K562 (cell line): Measurements from ENCODE around the gene FIZ1. TPM values are rescaled to one million over a fixed set of nuclear protein-coding genes. Genes with fewer than 3 reads are reported as not detected.
A peak's percentile ranks its signal among the peaks of the same experiment; 100 is the strongest.

Experiments
- BCL6 ChIP-seq: fragments of 250-450 bp; sonication (Bioruptor Pico); IDR thresholded peaks from 2 replicates; pipeline ENCODE4 v1.4.0; 2020
- ETV1 ChIP-seq: fragments of 450-650 bp; conservative IDR thresholded peaks from 2 replicates; pipeline ENCODE4 v1.6.1; 2016; ENCODE audit warnings: missing genetic modification characterization, control low read depth, low read depth, missing compliant biosample characterization
- GABPA ChIP-seq: fragments of 200-800 bp; sonication (Bioruptor generic); conservative IDR thresholded peaks from 2 replicates; pipeline ENCODE4 v1.6.1; 2016; ENCODE audit warnings: low read depth, missing genetic modification characterization, missing compliant biosample characterization
- JUNB ChIP-seq: fragments of 450-650 bp; formaldehyde crosslinking; conservative IDR thresholded peaks from 2 replicates; pipeline ENCODE4 v1.4.0; 2020; ENCODE audit warnings: mild to moderate bottlenecking
- KDM1A ChIP-seq, 2 experiments: fragments of 450-650 bp; IDR thresholded peaks; 2 replicates each; pipeline ENCODE4 v1.6.1; 2016; ENCODE audit warnings: mild to moderate bottlenecking in 2 of 2
- KLF16 ChIP-seq: IDR thresholded peaks from 2 replicates; pipeline ENCODE4 v1.6.1; 2016; ENCODE audit warnings: antibody characterized with exemption
- MAFK ChIP-seq: IDR thresholded peaks from 2 replicates; pipeline ENCODE4 v1.6.1; 2011; ENCODE audit warnings: low read length, improper control_type of control experiment
- MTA1 ChIP-seq: fragments of 450-650 bp; IDR thresholded peaks from 2 replicates; pipeline ENCODE4 v1.6.1; 2017; ENCODE audit warnings: borderline replicate concordance
- NFIX ChIP-seq: fragments of 250-450 bp; sonication (Bioruptor Pico); IDR thresholded peaks from 2 replicates; pipeline ENCODE4 v1.4.0; 2020; ENCODE audit warnings: low read depth, mild to moderate bottlenecking, moderate library complexity
- NKRF ChIP-seq: fragments of 450-650 bp; IDR thresholded peaks from 2 replicates; pipeline ENCODE4 v1.6.1; 2016; ENCODE audit warnings: borderline replicate concordance
- PBX2 ChIP-seq, 2 experiments: IDR thresholded peaks in 1 of 2; conservative IDR thresholded peaks in 1 of 2; 2 replicates each; pipeline ENCODE4 v1.6.1; 2016; ENCODE audit warnings: low read depth in 2 of 2, mild to moderate bottlenecking in 1 of 2, missing compliant biosample characterization in 1 of 2, missing genetic modification characterization in 1 of 2, moderate library complexity in 1 of 2
- POLR2G ChIP-seq: fragments of 200-400 bp; formaldehyde crosslinking; IDR thresholded peaks from 2 replicates; pipeline ENCODE4 v1.6.1; 2017; ENCODE audit warnings: low read depth, mild to moderate bottlenecking, antibody characterized with exemption, low read length, moderate library complexity
- RBM22 ChIP-seq: fragments of 200-400 bp; formaldehyde crosslinking; IDR thresholded peaks from 2 replicates; pipeline ENCODE4 v1.6.1; 2018; ENCODE audit warnings: low read length, low read depth; ENCODE audit not compliant: poor library complexity, severe bottlenecking
- TAF15 ChIP-seq: fragments of 200-400 bp; formaldehyde crosslinking; IDR thresholded peaks from 2 replicates; pipeline ENCODE4 v1.6.1; 2017; ENCODE audit warnings: mild to moderate bottlenecking, low read depth, low read length, moderate library complexity
- TEAD4 ChIP-seq, 2 experiments: sonication (generic) in 1 of 2; formaldehyde crosslinking in 1 of 2; IDR thresholded peaks; 2 replicates each; pipeline versions ENCODE4 v1.6.1 to v1.8.0; 2012 to 2022; ENCODE audit warnings: borderline replicate concordance in 1 of 2, inconsistent platforms in 1 of 2, low read length in 1 of 2, mild to moderate bottlenecking in 1 of 2, missing genetic modification reagents in 1 of 2
- TFAP4 ChIP-seq: sonication (generic); formaldehyde crosslinking; IDR thresholded peaks from 2 replicates; pipeline ENCODE4 v1.8.0; 2022; ENCODE audit warnings: missing genetic modification reagents, mild to moderate bottlenecking, moderate library complexity, borderline replicate concordance
- ZFP36 ChIP-seq: fragments of 150-350 bp; IDR thresholded peaks from 2 replicates; pipeline ENCODE4 v1.6.1; 2018; ENCODE audit warnings: low read length, low read depth; ENCODE audit not compliant: partially characterized antibody
- ZNF384 ChIP-seq: IDR thresholded peaks from 2 replicates; pipeline ENCODE4 v1.6.1; 2012; ENCODE audit warnings: low read depth, low read length, improper control_type of control experiment
- ZNF395 ChIP-seq: fragments of 200-800 bp; sonication (Bioruptor generic); IDR thresholded peaks from 2 replicates; pipeline ENCODE4 v1.6.1; 2017; ENCODE audit warnings: missing genetic modification characterization, missing compliant biosample characterization
- ZNF551 ChIP-seq: fragments of 250-450 bp; sonication (Bioruptor Pico); IDR thresholded peaks from 2 replicates; pipeline ENCODE4 v1.5.0; 2021; ENCODE audit warnings: mild to moderate bottlenecking, moderate library complexity
- ZNF717 ChIP-seq: fragments of 250-450 bp; sonication (Bioruptor Pico); IDR thresholded peaks from 2 replicates; pipeline ENCODE4 v1.5.0; 2021
- polyA plus RNA-seq, 8 experiments: library from polyadenylated mRNA; depleted of rRNA in 4 of 8; stranded (reverse) in 5 of 8; unstranded in 3 of 8; fragments of >200 nt; fragmentation: Nextera tagmentation in 2 of 8; fragmentation: Illumina TruSeq in 1 of 8; extraction: Ambion mirVana in 2 of 8; extraction: Trizol in 1 of 8; gene quantifications; 2 replicates each; pipeline versions ENCODE4 v1.2.1 to v1.2.3, GENCODE V29; 2011 to 2014; ENCODE audit warnings: inconsistent platforms in 1 of 8, missing spikeins in 1 of 8
- total RNA-seq, 7 experiments: library from RNA; depleted of rRNA in 6 of 7; stranded (reverse); fragments of >200 nt in 6 of 7; fragmentation: Illumina TruSeq in 2 of 7; extraction: Trizol in 2 of 7; gene quantifications; 2 replicates each; pipeline versions ENCODE4 v1.2.1 to v1.2.3, GENCODE V29; 2011 to 2021; ENCODE audit warnings: low replicate concordance in 1 of 7

The FIZ1 gene
- total and polyA plus RNA-seq, 9 of the 15 experiments (the other 6 are each of a cell fraction or from before 2014, with no cell fraction given) = 0.79 to 17.5 (median 5.5) TPM

GRCh38 chr19:55644842-55645511 lies 45.7 kb upstream of the FIZ1 start (continued):
- TF ChIP-seq ZNF384 = no peak
- TF ChIP-seq TFAP4 (CRISPR knock-in tag) = peak; percentile 1; the same call in 1 of the 2 replicates
- no peak for TF ChIP-seq PBX2 (CRISPR knock-in tag; IDR thresholded peaks at IDR 0.05; ENCODE audit: low read depth)
- TF ChIP-seq PBX2 (tag; conservative IDR thresholded peaks at IDR 0.05; ENCODE audit: low read depth) = no peak
- TF ChIP-seq JUNB (CRISPR knock-in tag) = no peak
- TF ChIP-seq POLR2G = peak; percentile 80
- TF ChIP-seq ETV1 (tag) = no peak
- TF ChIP-seq NFIX (CRISPR knock-in tag) = no peak
- TF ChIP-seq ZNF395 (CRISPR knock-in tag) = no peak
- no peak for TF ChIP-seq MAFK
- TF ChIP-seq KLF16 = no peak
- no peak for TF ChIP-seq NKRF
- no peak for TF ChIP-seq TEAD4 (IDR thresholded peaks at IDR 0.05; ENCODE audit: low read length)
- TF ChIP-seq TEAD4 (CRISPR knock-in tag; IDR thresholded peaks at IDR 0.05; ENCODE audit: borderline replicate concordance) = no peak
- TF ChIP-seq ZFP36 = no peak
- TF ChIP-seq BCL6 (CRISPR knock-in tag) = no peak
- TF ChIP-seq RBM22 = peak; percentile 85
- TF ChIP-seq ZNF551 (CRISPR knock-in tag) = no peak
- TF ChIP-seq GABPA (tag) = no peak
- TF ChIP-seq KDM1A (IDR thresholded peaks at IDR 0.05) = no peak
- TF ChIP-seq MTA1 = no peak
- TF ChIP-seq ZNF717 (CRISPR knock-in tag) = no peak
- no peak for TF ChIP-seq TAF15
